BLaER1 (cell line): ENCODE results near the gene CSNK1A1.
"Not testable (repeated sequence)": the region's sequence is repeated elsewhere in the genome, so short reads cannot be mapped to it uniquely, and the experiment has no call there.

Source experiments
- H3K27ac ChIP-seq: shearing (Covaris generic); formaldehyde crosslinking; 2 replicates; pipeline ENCODE4 v1.8.1; 2022
- H3K27me3 ChIP-seq: shearing (Covaris generic); formaldehyde crosslinking; 2 replicates; pipeline ENCODE4 v1.8.1; 2022
- H3K36me3 ChIP-seq: shearing (Covaris generic); formaldehyde crosslinking; 2 replicates; pipeline ENCODE4 v1.8.1; 2022
- H3K4me1 ChIP-seq: shearing (Covaris generic); formaldehyde crosslinking; 2 replicates; pipeline ENCODE4 v1.8.1; 2022
- H3K4me2 ChIP-seq: shearing (Covaris generic); formaldehyde crosslinking; 2 replicates; pipeline ENCODE4 v1.8.1; 2022
- H3K4me3 ChIP-seq: shearing (Covaris generic); formaldehyde crosslinking; 2 replicates; pipeline ENCODE4 v1.8.1; 2022
- H3K9ac ChIP-seq: shearing (Covaris generic); formaldehyde crosslinking; 2 replicates; pipeline ENCODE4 v1.8.1; 2022
- H3K9me3 ChIP-seq: shearing (Covaris generic); formaldehyde crosslinking; 2 replicates; pipeline ENCODE4 v1.8.1; 2022
- H4K20me1 ChIP-seq: shearing (Covaris generic); formaldehyde crosslinking; 2 replicates; pipeline ENCODE4 v1.8.1; 2022
- Cebpa-rat ChIP-seq: shearing (Covaris generic); IDR thresholded peaks from 2 replicates; pipeline ENCODE4 v1.8.1; 2022

Gene CSNK1A1

GRCh38 chr5:149551227-149552037, at the start of gene CSNK1A1:
CSNK1A1 (minus strand) TSS chr5:149551439; CDS start chr5:149550964, 475 bp downstream.
- H3K9me3 ChIP-seq, result no peaks in the 10 kb centered on the region
- H3K36me3 ChIP-seq, result peaks cover 33% of the 10 kb centered on the region
- H3K27ac ChIP-seq, result peak within 1 kb of the TSS; percentile 98
- H4K20me1 ChIP-seq, result peaks cover 38% of the 10 kb centered on the region
- TF ChIP-seq Cebpa-rat, result no peak
- peak within 1 kb of the TSS; percentile 90 for H3K4me2 ChIP-seq
- H3K4me1 ChIP-seq, result peaks cover 40% of the 10 kb centered on the region
- peak within 1 kb of the TSS; percentile 99 for H3K9ac ChIP-seq
- peak within 1 kb of the TSS; percentile 93 for H3K4me3 ChIP-seq
- H3K27me3 ChIP-seq, result no peaks in the 10 kb centered on the region

- Histone ChIP-seq H3K9me3 (no peaks in the 10 kb centered on the region), H3K4me2 (no peak overlapping the region), H4K20me1 (no peaks in the 10 kb centered on the region), H3K4me3 (no peak overlapping the region), H3K27me3 (no peaks in the 10 kb centered on the region), H3K9ac (no peak overlapping the region), H3K4me1 (peaks cover 19% of the 10 kb centered on the region), H3K36me3 (no peaks in the 10 kb centered on the region), H3K27ac (no peak overlapping the region)
- no peak for TF ChIP-seq Cebpa-rat
Observed at GRCh38 chr5:149600932-149601331, 49.7 kb upstream of the CSNK1A1 start.

GRCh38 chr5:149599375-149599774, 48.1 kb upstream of the CSNK1A1 start:
- no peak overlapping the region for H3K9ac ChIP-seq
- H3K4me1 ChIP-seq, result peaks cover 21% of the 10 kb centered on the region
- TF ChIP-seq Cebpa-rat, result no peak
- no peaks in the 10 kb centered on the region for H3K36me3 ChIP-seq
- no peak overlapping the region for H3K27ac ChIP-seq
- H3K4me2 ChIP-seq, result no peak overlapping the region
- H3K27me3 ChIP-seq, result no peaks in the 10 kb centered on the region
- H3K9me3 ChIP-seq, result no peaks in the 10 kb centered on the region
- no peak overlapping the region for H3K4me3 ChIP-seq
- H4K20me1 ChIP-seq, result no peaks in the 10 kb centered on the region

- no peaks in the 10 kb centered on the region for H4K20me1 ChIP-seq
- no peak overlapping the region for H3K27ac ChIP-seq
- H3K9ac ChIP-seq, result no peak overlapping the region
- TF ChIP-seq Cebpa-rat, result no peak
- peaks cover 21% of the 10 kb centered on the region for H3K4me1 ChIP-seq
- H3K9me3 ChIP-seq, result no peaks in the 10 kb centered on the region
- H3K4me2 ChIP-seq, result no peak overlapping the region
- H3K27me3 ChIP-seq, result no peaks in the 10 kb centered on the region
- H3K36me3 ChIP-seq, result no peaks in the 10 kb centered on the region
- no peak overlapping the region for H3K4me3 ChIP-seq
Observed at GRCh38 chr5:149598966-149599365, 47.7 kb upstream of the CSNK1A1 start.

- not testable (repeated sequence) for H3K9ac ChIP-seq, H4K20me1 ChIP-seq, H3K4me2 ChIP-seq, H3K36me3 ChIP-seq, H3K27ac ChIP-seq, H3K4me3 ChIP-seq, H3K9me3 ChIP-seq, H3K27me3 ChIP-seq
- H3K4me1 ChIP-seq, result peaks cover 21% of the 10 kb centered on the region
Observed at GRCh38 chr5:149598234-149598633, 47.0 kb upstream of the CSNK1A1 start.

- Histone ChIP-seq H3K4me2 (no peak overlapping the region), H3K9ac (no peak overlapping the region), H3K9me3 (no peaks in the 10 kb centered on the region), H4K20me1 (no peaks in the 10 kb centered on the region), H3K4me3 (no peak overlapping the region), H3K27ac (no peak overlapping the region), H3K36me3 (no peaks in the 10 kb centered on the region), H3K27me3 (no peaks in the 10 kb centered on the region), H3K4me1 (peaks cover 21% of the 10 kb centered on the region)
- no peak for TF ChIP-seq Cebpa-rat
Observed at GRCh38 chr5:149597618-149598017, 46.4 kb upstream of the CSNK1A1 start.

- H3K4me3 ChIP-seq, result no peak overlapping the region
- no peak for TF ChIP-seq Cebpa-rat
- peaks cover 21% of the 10 kb centered on the region for H3K4me1 ChIP-seq
- H3K27ac ChIP-seq, result no peak overlapping the region
- H3K9me3 ChIP-seq, result no peaks in the 10 kb centered on the region
- no peak overlapping the region; the same call in 1 of the 2 replicates for H3K9ac ChIP-seq
- no peaks in the 10 kb centered on the region for H3K36me3 ChIP-seq
- peak overlapping the region; percentile 49 for H3K4me2 ChIP-seq
- H4K20me1 ChIP-seq, result no peaks in the 10 kb centered on the region
- no peaks in the 10 kb centered on the region for H3K27me3 ChIP-seq
Observed at GRCh38 chr5:149596712-149597111, 45.5 kb upstream of the CSNK1A1 start.

GRCh38 chr5:149595105-149595504, 43.9 kb upstream of the CSNK1A1 start:
- H3K27me3 ChIP-seq, H3K27ac ChIP-seq, H3K4me2 ChIP-seq: not testable (repeated sequence)

GRCh38 chr5:149594206-149594895, 43.1 kb upstream of the CSNK1A1 start:
- Histone ChIP-seq H3K4me3 (no peak overlapping the region), H3K27ac (no peak overlapping the region), H3K9me3 (no peaks in the 10 kb centered on the region), H3K4me2 (no peak overlapping the region), H3K9ac (no peak overlapping the region), H3K36me3 (no peaks in the 10 kb centered on the region), H4K20me1 (no peaks in the 10 kb centered on the region), H3K27me3 (no peaks in the 10 kb centered on the region), H3K4me1 (peaks cover 30% of the 10 kb centered on the region)
- no peak for TF ChIP-seq Cebpa-rat

More at GRCh38 chr5:149595105-149595504, 43.9 kb upstream of the CSNK1A1 start:
- H3K36me3 ChIP-seq, H4K20me1 ChIP-seq, H3K4me3 ChIP-seq, H3K9me3 ChIP-seq, H3K9ac ChIP-seq: not testable (repeated sequence)
- peaks cover 30% of the 10 kb centered on the region for H3K4me1 ChIP-seq

GRCh38 chr5:149593370-149593769, 42.1 kb upstream of the CSNK1A1 start:
- Histone ChIP-seq H3K4me1 (peaks cover 30% of the 10 kb centered on the region), H3K4me2 (no peak overlapping the region), H3K9ac (no peak overlapping the region), H4K20me1 (no peaks in the 10 kb centered on the region), H3K9me3 (no peaks in the 10 kb centered on the region), H3K27ac (no peak overlapping the region), H3K4me3 (no peak overlapping the region), H3K36me3 (no peaks in the 10 kb centered on the region), H3K27me3 (no peaks in the 10 kb centered on the region)
- TF ChIP-seq Cebpa-rat, result no peak
